Activated naive CD4-positive, alpha-beta T cell treated with anti-CD3 and anti-CD28 coated beads, Interleukin-2, amount 50 U/mL, for 16 hours (primary cell): ENCODE results near the gene PDLIM7.
A peak's percentile ranks its signal among the peaks of the same experiment; 100 is the strongest.

ENCODE experiments used
- DNase-seq: peaks from one replicate; pipeline ENCODE4 v3.0.0-alpha.2; 2020

PDLIM7 gene

DNA sequence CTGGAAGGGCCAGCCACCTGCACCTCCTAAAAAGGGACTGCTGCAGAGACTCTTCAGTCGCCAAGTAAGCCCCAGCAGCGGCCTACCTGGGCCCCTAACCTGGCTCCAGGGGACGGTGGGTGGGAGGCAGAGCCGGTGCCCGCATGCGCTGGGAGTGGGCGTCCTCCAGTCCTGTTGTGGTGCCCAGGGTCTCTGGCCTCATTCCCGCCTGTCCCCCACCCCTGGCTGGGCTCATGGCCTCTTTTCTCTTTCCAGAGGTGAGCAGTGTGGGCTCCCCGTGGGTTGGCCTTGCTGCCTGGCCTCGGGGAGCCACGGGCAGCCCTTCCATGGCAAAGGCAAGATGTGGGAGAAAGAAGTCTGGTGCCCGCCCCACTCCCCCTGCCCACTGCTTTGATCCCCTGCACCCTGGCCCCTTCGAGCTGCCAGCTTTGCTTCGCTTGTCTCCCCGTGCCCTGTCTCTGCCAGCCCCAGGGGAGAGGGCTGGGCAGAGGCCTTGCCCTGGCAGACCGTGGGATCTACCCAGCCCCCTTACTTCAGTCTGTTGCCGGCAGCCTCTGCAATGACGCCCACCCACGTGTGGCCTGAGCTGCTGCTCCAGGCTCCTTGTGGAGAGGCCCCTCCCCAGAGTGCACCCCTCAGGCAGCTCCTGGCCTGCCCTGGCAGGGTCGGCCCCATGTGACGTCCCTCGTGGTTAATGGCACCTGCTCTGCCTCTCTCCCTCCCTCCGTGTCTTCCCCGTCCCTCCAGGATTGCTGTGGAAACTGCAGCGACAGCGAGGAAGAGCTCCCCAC lies 56.2 kb downstream of the PDLIM7 start:
- no peak for DNase-seq

DNA sequence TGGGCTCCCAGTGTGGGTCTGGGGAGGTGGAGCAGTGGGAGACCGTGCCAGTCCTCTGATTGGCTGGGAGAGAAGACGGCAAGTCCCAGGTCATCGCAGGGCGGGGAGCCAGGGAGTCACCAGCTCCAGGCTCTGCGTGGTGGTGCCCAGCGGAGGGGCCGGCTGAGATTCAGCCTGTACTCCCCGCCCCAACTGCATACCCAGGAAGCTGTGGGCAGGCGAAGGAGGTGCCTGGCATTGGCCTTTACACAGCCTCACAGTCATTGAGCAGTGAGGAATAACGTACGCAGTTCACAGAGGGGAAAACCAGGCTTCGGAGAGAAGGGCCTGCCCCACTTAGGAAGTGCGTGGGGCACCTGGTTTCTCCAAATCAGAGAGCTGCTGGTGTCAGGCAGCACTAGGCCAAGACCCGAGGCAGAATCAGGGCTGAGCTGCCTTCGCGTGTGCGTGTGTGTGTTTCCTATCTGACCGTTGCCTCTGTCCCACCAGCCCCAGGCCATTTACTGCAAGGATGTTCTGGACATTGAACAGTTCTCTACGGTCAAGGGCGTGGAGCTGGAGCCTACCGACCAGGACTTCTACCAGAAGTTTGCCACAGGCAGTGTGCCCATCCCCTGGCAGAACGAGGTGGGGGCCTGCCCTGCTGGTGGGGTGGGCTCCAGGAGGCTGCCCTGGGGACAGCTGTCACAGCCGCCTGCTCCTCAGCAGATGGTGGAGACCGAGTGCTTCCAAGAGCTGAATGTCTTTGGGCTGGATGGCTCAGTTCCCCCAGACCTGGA lies 57.0 kb downstream of the PDLIM7 start:
- DNase-seq, result peak; percentile 43

GRCh38 chr5:177439518-177440053 lies 57.8 kb downstream of the PDLIM7 start:
- no peak for DNase-seq

- no peak for DNase-seq
Observed at GRCh38 chr5:177438468-177438867, 58.9 kb downstream of the PDLIM7 start.

GRCh38 chr5:177437623-177438022 lies 59.8 kb downstream of the PDLIM7 start:
- DNase-seq, result no peak

GRCh38 chr5:177435847-177436536 lies 61.4 kb downstream of the PDLIM7 start:
- DNase-seq, result no peak

- DNase-seq, result no peak
Observed at GRCh38 chr5:177434942-177435738, 62.3 kb downstream of the PDLIM7 start.

DNA sequence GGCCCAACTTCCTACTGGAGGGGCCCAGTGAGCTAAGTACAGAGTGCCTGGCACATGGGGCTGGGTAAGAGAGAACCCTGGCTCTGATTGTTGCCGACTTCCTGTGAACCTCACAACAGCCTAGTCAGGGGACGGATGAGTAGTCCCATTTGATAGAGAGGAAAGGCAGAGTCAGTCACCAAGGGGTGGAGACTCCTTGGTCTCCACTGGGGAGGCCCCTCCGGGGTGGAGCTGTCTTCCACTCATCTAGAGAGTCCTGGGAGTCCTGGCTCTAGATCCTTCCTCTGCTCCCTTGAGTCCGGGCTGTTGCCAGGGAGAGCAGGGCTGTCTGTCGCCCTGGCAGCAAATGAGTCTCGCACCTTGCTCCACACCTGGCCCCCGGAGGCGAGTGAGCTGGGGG lies 63.0 kb downstream of the PDLIM7 start:
- peak; percentile 65 for DNase-seq

- DNase-seq, result no peak
Observed at GRCh38 chr5:177433658-177434217, 63.7 kb downstream of the PDLIM7 start.
